ENCODE results near the gene KCNAB1. TPM values are rescaled to one million over a fixed set of nuclear protein-coding genes. Genes with fewer than 3 reads are reported as not detected.
"Not testable (repeated sequence)": the region's sequence is repeated elsewhere in the genome, so short reads cannot be mapped to it uniquely, and the experiment has no call there.

Gene KCNAB1
- total RNA-seq, 2 donors from 2014 or later, result 0.49 to 0.81 TPM

GRCh38 chr3:156563900-156564682 is 443.7 kb downstream of the KCNAB1 start:
- Mint-ChIP-seq H3K36me3 (ENCODE audit: low read depth) (no peaks in the 10 kb centered on the region), H3K4me1 (no peaks in the 10 kb centered on the region), H3K27me3 (ENCODE audit: insufficient read depth) (no peaks in the 10 kb centered on the region), H3K27ac (no peak overlapping the region), H3K4me3 (no peak overlapping the region), H3K9me3 (peaks cover 12% of the 10 kb centered on the region)
- Histone ChIP-seq H3K9ac (ENCODE audit: extremely low read depth, low read length, poor library complexity, severe bottlenecking) (no peak overlapping the region), H3K27me3 (ENCODE audit: control insufficient read depth, insufficient read depth, low read length, poor library complexity, severe bottlenecking) (no peaks in the 10 kb centered on the region), H3K9me3 (ENCODE audit: control insufficient read depth, low read length) (peaks cover 5% of the 10 kb centered on the region), H3K4me1 (ENCODE audit: control insufficient read depth, insufficient read depth, low read length) (no peaks in the 10 kb centered on the region), H3K36me3 (ENCODE audit: control insufficient read depth, insufficient read depth, low read length) (no peaks in the 10 kb centered on the region), H3K4me3 (ENCODE audit: low read length) (no peak overlapping the region), H3K27ac (ENCODE audit: low read depth, low read length) (no peak overlapping the region)
- WGBS, 2 experiments (ENCODE audit: insufficient coverage in 1 of 2, insufficient read length in 1 of 2), result 67% methylated on average over 1 of the region's 1 CpG; no CpG with 5 or more reads in 1 of the 2 experiments
- TF ChIP-seq, protein P1, sequence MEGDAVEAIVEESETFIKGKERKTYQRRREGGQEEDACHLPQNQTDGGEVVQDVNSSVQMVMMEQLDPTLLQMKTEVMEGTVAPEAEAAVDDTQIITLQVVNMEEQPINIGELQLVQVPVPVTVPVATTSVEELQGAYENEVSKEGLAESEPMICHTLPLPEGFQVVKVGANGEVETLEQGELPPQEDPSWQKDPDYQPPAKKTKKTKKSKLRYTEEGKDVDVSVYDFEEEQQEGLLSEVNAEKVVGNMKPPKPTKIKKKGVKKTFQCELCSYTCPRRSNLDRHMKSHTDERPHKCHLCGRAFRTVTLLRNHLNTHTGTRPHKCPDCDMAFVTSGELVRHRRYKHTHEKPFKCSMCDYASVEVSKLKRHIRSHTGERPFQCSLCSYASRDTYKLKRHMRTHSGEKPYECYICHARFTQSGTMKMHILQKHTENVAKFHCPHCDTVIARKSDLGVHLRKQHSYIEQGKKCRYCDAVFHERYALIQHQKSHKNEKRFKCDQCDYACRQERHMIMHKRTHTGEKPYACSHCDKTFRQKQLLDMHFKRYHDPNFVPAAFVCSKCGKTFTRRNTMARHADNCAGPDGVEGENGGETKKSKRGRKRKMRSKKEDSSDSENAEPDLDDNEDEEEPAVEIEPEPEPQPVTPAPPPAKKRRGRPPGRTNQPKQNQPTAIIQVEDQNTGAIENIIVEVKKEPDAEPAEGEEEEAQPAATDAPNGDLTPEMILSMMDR (conservative IDR thresholded peaks at IDR 0.05), result no peak
- no peak for DNase-seq

- H3K4me3 ChIP-seq (ENCODE audit: low read length); H3K9ac ChIP-seq (ENCODE audit: extremely low read depth, low read length, poor library complexity, severe bottlenecking); H3K9me3 ChIP-seq (ENCODE audit: control insufficient read depth, low read length); H3K36me3 ChIP-seq (ENCODE audit: control insufficient read depth, insufficient read depth, low read length); H3K27ac Mint-ChIP-seq; H3K27ac ChIP-seq (ENCODE audit: low read depth, low read length); H3K4me1 ChIP-seq (ENCODE audit: control insufficient read depth, insufficient read depth, low read length); DNase-seq; H3K27me3 Mint-ChIP-seq (ENCODE audit: insufficient read depth); H3K4me1 Mint-ChIP-seq; H3K36me3 Mint-ChIP-seq (ENCODE audit: low read depth); H3K4me3 Mint-ChIP-seq; H3K27me3 ChIP-seq (ENCODE audit: control insufficient read depth, insufficient read depth, low read length, poor library complexity, severe bottlenecking): not testable (repeated sequence)
- H3K9me3 Mint-ChIP-seq, result peaks cover 12% of the 10 kb centered on the region
- WGBS, 2 experiments (ENCODE audit: insufficient coverage in 1 of 2, insufficient read length in 1 of 2), result 92 to 97% methylated on average over 5 to 8 of the region's 8 CpGs
These were observed 448.6 kb downstream of the KCNAB1 start for GRCh38 chr3:156569016-156569415.

DNA sequence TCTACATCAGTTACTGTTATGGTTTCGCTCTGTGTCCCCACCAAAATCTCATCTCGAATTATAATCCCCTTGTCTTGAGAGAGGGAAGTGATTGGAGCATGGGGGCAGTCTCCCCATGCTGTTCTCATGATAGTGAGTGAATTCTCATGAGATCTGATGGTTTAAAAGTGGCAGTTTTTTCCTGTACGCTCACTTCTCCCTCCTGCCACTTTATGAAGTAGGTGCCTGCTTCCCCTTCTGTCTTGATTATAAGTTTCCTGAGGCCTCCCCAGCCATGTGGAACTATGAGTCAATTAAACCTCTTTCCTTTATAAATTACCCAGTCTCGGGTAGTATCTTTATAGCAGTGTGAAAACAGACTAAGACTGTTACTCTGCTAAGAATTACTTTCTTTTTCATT is 449.5 kb downstream of the KCNAB1 start:
- DNase-seq; H3K36me3 Mint-ChIP-seq (ENCODE audit: low read depth); H3K36me3 ChIP-seq (ENCODE audit: control insufficient read depth, insufficient read depth, low read length); H3K9me3 ChIP-seq (ENCODE audit: control insufficient read depth, low read length); H3K27me3 Mint-ChIP-seq (ENCODE audit: insufficient read depth); H3K9ac ChIP-seq (ENCODE audit: extremely low read depth, low read length, poor library complexity, severe bottlenecking); H3K4me3 ChIP-seq (ENCODE audit: low read length); H3K27ac Mint-ChIP-seq; H3K4me1 ChIP-seq (ENCODE audit: control insufficient read depth, insufficient read depth, low read length); H3K27me3 ChIP-seq (ENCODE audit: control insufficient read depth, insufficient read depth, low read length, poor library complexity, severe bottlenecking); H3K4me3 Mint-ChIP-seq; H3K27ac ChIP-seq (ENCODE audit: low read depth, low read length); H3K4me1 Mint-ChIP-seq: not testable (repeated sequence)
- H3K9me3 Mint-ChIP-seq, result peaks cover 12% of the 10 kb centered on the region
- 83 to 95% methylated on average over 2 to 4 of the region's 4 CpGs for WGBS, 2 experiments (ENCODE audit: insufficient coverage in 1 of 2, insufficient read length in 1 of 2)

DNA sequence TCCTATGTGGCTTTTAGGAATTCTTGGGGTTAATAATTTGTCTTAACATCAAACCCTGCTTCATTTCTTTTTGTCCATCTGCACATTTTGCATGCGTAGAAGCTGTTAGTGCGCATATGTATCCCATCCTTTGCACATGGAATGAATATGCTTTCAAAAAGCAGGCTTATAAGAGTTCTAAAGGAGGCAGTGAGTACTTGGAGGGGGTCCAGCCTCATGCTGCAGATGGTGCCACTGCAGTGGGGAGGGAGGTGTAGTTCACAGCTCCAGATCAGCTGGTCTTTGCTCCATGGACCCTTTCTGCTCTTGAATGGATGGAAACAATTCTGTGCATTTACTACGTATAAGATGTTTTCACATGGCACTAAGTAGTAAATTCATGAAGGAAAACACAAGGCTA is 455.3 kb downstream of the KCNAB1 start:
- Histone ChIP-seq H3K27me3 (ENCODE audit: control insufficient read depth, insufficient read depth, low read length, poor library complexity, severe bottlenecking) (no peaks in the 10 kb centered on the region), H3K9ac (ENCODE audit: extremely low read depth, low read length, poor library complexity, severe bottlenecking) (no peak overlapping the region), H3K27ac (ENCODE audit: low read depth, low read length) (no peak overlapping the region), H3K36me3 (ENCODE audit: control insufficient read depth, insufficient read depth, low read length) (no peaks in the 10 kb centered on the region), H3K9me3 (ENCODE audit: control insufficient read depth, low read length) (no peaks in the 10 kb centered on the region), H3K4me3 (ENCODE audit: low read length) (no peak overlapping the region), H3K4me1 (ENCODE audit: control insufficient read depth, insufficient read depth, low read length) (no peaks in the 10 kb centered on the region)
- Mint-ChIP-seq H3K27ac (no peak overlapping the region), H3K27me3 (ENCODE audit: insufficient read depth) (peaks cover 1% of the 10 kb centered on the region), H3K4me3 (no peak overlapping the region), H3K9me3 (no peaks in the 10 kb centered on the region), H3K36me3 (ENCODE audit: low read depth) (no peaks in the 10 kb centered on the region), H3K4me1 (no peaks in the 10 kb centered on the region)
- TF ChIP-seq, protein P1 (conservative IDR thresholded peaks at IDR 0.05), result no peak
- 92 to 100% methylated on average over 1 to 3 of the region's 3 CpGs for WGBS, 2 experiments (ENCODE audit: insufficient coverage in 1 of 2, insufficient read length in 1 of 2)
- no peak for DNase-seq

All from endodermal cell (in vitro differentiated cells).